Activated CD4-positive, alpha-beta memory T cell treated with anti-CD3 and anti-CD28 coated beads for 36 hours (primary cell): ENCODE data around the gene NKIRAS1. TPM values are rescaled to one million over a fixed set of nuclear protein-coding genes. Genes with fewer than 3 reads are reported as not detected.

Experiments used
- CTCF ChIA-PET: fragments of 350-600 bp; sonication (Branson Sonifier 250); formaldehyde crosslinking; loops from one replicate; lab custom pipeline; 2021; ENCODE audit warnings: antibody characterized with exemption, inconsistent platforms; lab: Charles Lee
- POLR2A ChIA-PET: fragments of 350-600 bp; sonication (Branson Sonifier 250); formaldehyde crosslinking; loops from one replicate; lab custom pipeline; 2021; ENCODE audit warnings: antibody characterized with exemption; lab: Charles Lee
- DNase-seq: peaks from one replicate; pipeline ENCODE4 v3.0.0-alpha.2; 2020
- H3K27ac Mint-ChIP-seq: one replicate; pipeline ENCODE4 v1.8.0; 2021; ENCODE audit warnings: mixed read lengths
- H3K27me3 Mint-ChIP-seq: one replicate; pipeline ENCODE4 v1.8.0; 2021; ENCODE audit warnings: mixed read lengths
- H3K36me3 Mint-ChIP-seq: one replicate; pipeline ENCODE4 v1.8.0; 2021; ENCODE audit warnings: mixed read lengths
- H3K4me1 Mint-ChIP-seq: one replicate; pipeline ENCODE4 v1.8.0; 2021; ENCODE audit warnings: low read depth, mixed read lengths
- H3K4me3 Mint-ChIP-seq: one replicate; pipeline ENCODE4 v1.8.0; 2021; ENCODE audit warnings: mild to moderate bottlenecking, mixed read lengths
- H3K9me3 Mint-ChIP-seq: one replicate; pipeline ENCODE4 v1.8.0; 2021; ENCODE audit warnings: mixed read lengths
- intact Hi-C: fragments of 100-400 bp; cut with micrococcal nuclease; formaldehyde crosslinking; loops from one replicate; pipeline ENCODE4 v1.15.1; 2023
- total RNA-seq, 2 experiments: library from RNA; stranded (reverse); gene quantifications; one replicate each; pipeline ENCODE4 v1.2.3, GENCODE V29; 2021

Gene NKIRAS1
- total RNA-seq, 2 experiments from 2014 or later: 3.9 TPM

GRCh38 chr3:23950293-23950692, 33.5 kb upstream of the NKIRAS1 start:
- H3K4me3 Mint-ChIP-seq: peak overlapping the region; percentile 64
- intact Hi-C loops: loop anchor here (1.0 kb wide), 1 partner anchor 9 kb away; no protein-coding TSS in a partner anchor
- H3K36me3 Mint-ChIP-seq: no peaks in the 10 kb centered on the region
- peaks cover 73% of the 10 kb centered on the region for H3K4me1 Mint-ChIP-seq
- POLR2A ChIA-PET: interaction anchor here (2.7 kb wide), 1 partner anchor 33 kb away, joined by 15 read pairs; the partner anchor contains the start of genes NKIRAS1 and RPL15
- peak overlapping the region; percentile 69 for H3K27ac Mint-ChIP-seq
- no peak for DNase-seq
- no peaks in the 10 kb centered on the region for H3K9me3 Mint-ChIP-seq
- CTCF ChIA-PET: no interaction called here
- H3K27me3 Mint-ChIP-seq: no peaks in the 10 kb centered on the region

- DNase-seq: no peak
- Mint-ChIP-seq H3K36me3 (no peaks in the 10 kb centered on the region), H3K27ac (peak overlapping the region; percentile 69), H3K4me3 (peak overlapping the region; percentile 64), H3K4me1 (peaks cover 70% of the 10 kb centered on the region), H3K27me3 (no peaks in the 10 kb centered on the region), H3K9me3 (no peaks in the 10 kb centered on the region)
- POLR2A ChIA-PET: interaction anchor here (2.7 kb wide), 1 partner anchor 32 kb away, joined by 15 read pairs; the partner anchor contains the start of genes NKIRAS1 and RPL15
- CTCF ChIA-PET: interaction anchor here (0.6 kb wide), 1 partner anchor 61 kb away, joined by 3 read pairs; no protein-coding TSS in a partner anchor
- intact Hi-C loops: loop anchor here (1.0 to 10.0 kb wide), 3 partner anchors 10 to 1835 kb away; partner anchors contain the start of gene NGLY1
Measured at GRCh38 chr3:23949784-23950183, 33.0 kb upstream of the NKIRAS1 start.

- Mint-ChIP-seq H3K36me3 (no peaks in the 10 kb centered on the region), H3K4me3 (no peak overlapping the region), H3K9me3 (no peaks in the 10 kb centered on the region), H3K4me1 (peaks cover 70% of the 10 kb centered on the region), H3K27me3 (peaks cover 3% of the 10 kb centered on the region), H3K27ac (no peak overlapping the region)
- DNase-seq: no peak
- intact Hi-C loops: loop anchor here (2.0 to 10.0 kb wide), 2 partner anchors 206 to 1836 kb away; partner anchors contain the start of gene NGLY1
- ChIA-PET POLR2A (interaction anchor here (1.7 kb wide), 1 partner anchor 32 kb away, joined by 5 read pairs; the partner anchor contains the start of genes NKIRAS1 and RPL15), CTCF (no interaction called here)
Measured at GRCh38 chr3:23948761-23949160, 32.0 kb upstream of the NKIRAS1 start.

GRCh38 chr3:23945913-23946687, 29.3 kb upstream of the NKIRAS1 start:
- Mint-ChIP-seq H3K36me3 (no peaks in the 10 kb centered on the region), H3K27me3 (peaks cover 3% of the 10 kb centered on the region), H3K9me3 (no peaks in the 10 kb centered on the region), H3K27ac (peak overlapping the region; percentile 96), H3K4me3 (peak overlapping the region; percentile 87), H3K4me1 (peaks cover 46% of the 10 kb centered on the region)
- intact Hi-C loops: loop anchor here (1.0 to 10.0 kb wide), 4 partner anchors 13 to 1839 kb away; partner anchors contain the start of genes NGLY1 and RPL15
- ChIA-PET POLR2A (interaction anchor here (1.0 to 1.5 kb wide), 3 partner anchors 19 to 139 kb away, joined by 3 to 31 read pairs (median 4); partner anchors contain the start of genes NKIRAS1 and RPL15), CTCF (interaction anchor here (1.0 kb wide), 1 partner anchor 58 kb away, joined by 3 read pairs; no protein-coding TSS in a partner anchor)
- peak; percentile 98 for DNase-seq

GRCh38 chr3:23945663-23945912, 28.8 kb upstream of the NKIRAS1 start:
- POLR2A ChIA-PET: interaction anchor here (1.3 to 1.5 kb wide), 2 partner anchors 28 to 139 kb away, joined by 3 to 31 read pairs; partner anchors contain the start of genes NKIRAS1 and RPL15
- intact Hi-C loops: loop anchor here (1.0 to 10.0 kb wide), 3 partner anchors 28 to 1839 kb away; partner anchors contain the start of genes NGLY1 and RPL15
- no peak for DNase-seq
- peak overlapping the region; percentile 49 for H3K4me3 Mint-ChIP-seq
- H3K27ac Mint-ChIP-seq: no peak overlapping the region
- CTCF ChIA-PET: no interaction called here
- peaks cover 3% of the 10 kb centered on the region for H3K27me3 Mint-ChIP-seq
- no peaks in the 10 kb centered on the region for H3K36me3 Mint-ChIP-seq
- H3K9me3 Mint-ChIP-seq: no peaks in the 10 kb centered on the region
- H3K4me1 Mint-ChIP-seq: peaks cover 41% of the 10 kb centered on the region

GRCh38 chr3:23944861-23945662, 28.3 kb upstream of the NKIRAS1 start, which contains the start of gene NR1D2:
Gene NR1D2, plus strand, starts transcription at chr3:23945286. Its CDS starts 293 bp downstream, at chr3:23945579.
- Mint-ChIP-seq H3K4me3 (peak within 1 kb of the TSS; percentile 87), H3K9me3 (no peaks in the 10 kb centered on the region), H3K27ac (peak within 1 kb of the TSS; percentile 96), H3K4me1 (peaks cover 36% of the 10 kb centered on the region), H3K36me3 (no peaks in the 10 kb centered on the region), H3K27me3 (peaks cover 3% of the 10 kb centered on the region)
- intact Hi-C loops: loop anchor here (1.0 to 10.0 kb wide), 3 partner anchors 28 to 1840 kb away; partner anchors contain the start of genes NGLY1 and RPL15
- peak; percentile 84 for DNase-seq
- CTCF ChIA-PET: interaction anchor here (0.7 kb wide), 1 partner anchor 26 kb away, joined by 3 read pairs; no protein-coding TSS in a partner anchor
- POLR2A ChIA-PET: interaction anchor here (2.0 kb wide), 1 partner anchor 27 kb away, joined by 20 read pairs; the partner anchor contains the start of genes NKIRAS1 and RPL15

DNA sequence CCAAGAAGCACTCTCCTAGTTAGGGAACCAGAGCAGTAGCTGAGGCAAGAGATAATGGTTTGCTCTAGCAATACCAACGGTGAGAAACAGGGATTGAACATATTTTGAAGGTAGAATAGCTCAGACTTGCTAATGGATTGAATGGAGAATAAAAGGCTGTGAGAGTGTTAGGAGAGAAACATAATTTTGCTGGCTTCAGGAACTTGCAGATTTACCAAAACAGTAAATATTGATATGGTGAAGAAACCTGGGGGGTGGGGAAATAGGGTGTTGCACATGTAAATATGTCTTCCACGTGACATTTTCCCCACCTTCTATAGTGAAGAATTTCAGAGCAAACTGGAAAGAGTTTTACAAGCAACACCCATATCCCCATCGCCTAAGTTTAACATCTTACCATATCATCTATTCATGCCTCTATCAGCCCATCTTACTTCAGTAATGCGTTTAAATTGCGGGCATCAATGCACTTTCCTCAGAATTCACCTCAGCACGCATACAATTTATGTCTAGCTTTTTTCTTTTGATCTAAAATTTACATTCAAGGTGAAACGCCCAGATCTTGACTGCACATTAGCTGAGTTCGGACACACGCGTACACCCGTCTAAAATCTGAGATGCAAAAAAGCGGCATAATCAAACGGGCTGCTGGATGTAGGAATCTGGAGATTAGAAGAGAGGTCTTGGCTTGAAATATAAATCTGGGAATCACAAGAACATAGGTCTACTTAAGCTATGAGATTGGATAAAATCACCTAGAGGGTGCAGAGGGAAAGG, 27.4 kb upstream of the NKIRAS1 start:
- ChIA-PET POLR2A (interaction anchor here (2.0 kb wide), 1 partner anchor 27 kb away, joined by 20 read pairs; the partner anchor contains the start of genes NKIRAS1 and RPL15), CTCF (interaction anchor here (0.7 to 1.1 kb wide), 2 partner anchors 14 to 27 kb away, joined by 3 read pairs; no protein-coding TSS in a partner anchor)
- DNase-seq: no peak
- no peaks in the 10 kb centered on the region for H3K36me3 Mint-ChIP-seq
- peaks cover 27% of the 10 kb centered on the region for H3K4me1 Mint-ChIP-seq
- peaks cover 3% of the 10 kb centered on the region for H3K27me3 Mint-ChIP-seq
- H3K9me3 Mint-ChIP-seq: no peaks in the 10 kb centered on the region
- intact Hi-C loops: loop anchor here (2.0 to 10.0 kb wide), 2 partner anchors 133 to 1841 kb away; partner anchors contain the start of gene NGLY1
- H3K4me3 Mint-ChIP-seq: peak overlapping the region; percentile 79
- H3K27ac Mint-ChIP-seq: peak overlapping the region; percentile 38

DNA sequence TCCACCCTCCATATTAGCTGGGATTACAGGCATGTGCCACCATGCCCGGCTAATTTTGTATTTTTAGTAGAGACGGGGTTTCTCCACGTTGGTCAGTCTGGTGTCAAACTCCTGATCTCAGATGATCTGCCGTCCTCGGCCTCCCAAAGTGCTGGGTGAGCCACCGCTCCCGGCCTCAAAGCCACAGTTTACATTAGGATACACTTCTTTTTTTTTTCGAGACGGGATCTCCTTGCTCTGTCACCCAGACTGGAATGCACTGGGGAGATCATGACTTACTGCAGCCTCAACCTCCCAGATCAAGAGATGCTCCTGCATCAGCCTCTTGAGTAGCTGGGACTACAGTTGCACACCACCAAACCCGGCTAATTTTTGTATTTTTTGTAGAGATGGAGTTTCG, 25.8 kb upstream of the NKIRAS1 start:
- Mint-ChIP-seq H3K27ac (no peak overlapping the region), H3K9me3 (no peaks in the 10 kb centered on the region), H3K4me1 (peaks cover 14% of the 10 kb centered on the region), H3K36me3 (no peaks in the 10 kb centered on the region), H3K27me3 (peaks cover 3% of the 10 kb centered on the region), H3K4me3 (no peak overlapping the region)
- DNase-seq: no peak
- ChIA-PET CTCF (no interaction called here), POLR2A (no interaction called here)
- intact Hi-C loops: loop anchor here (10.0 kb wide), 1 partner anchor 1842 kb away; the partner anchor contains the start of gene NGLY1

DNA sequence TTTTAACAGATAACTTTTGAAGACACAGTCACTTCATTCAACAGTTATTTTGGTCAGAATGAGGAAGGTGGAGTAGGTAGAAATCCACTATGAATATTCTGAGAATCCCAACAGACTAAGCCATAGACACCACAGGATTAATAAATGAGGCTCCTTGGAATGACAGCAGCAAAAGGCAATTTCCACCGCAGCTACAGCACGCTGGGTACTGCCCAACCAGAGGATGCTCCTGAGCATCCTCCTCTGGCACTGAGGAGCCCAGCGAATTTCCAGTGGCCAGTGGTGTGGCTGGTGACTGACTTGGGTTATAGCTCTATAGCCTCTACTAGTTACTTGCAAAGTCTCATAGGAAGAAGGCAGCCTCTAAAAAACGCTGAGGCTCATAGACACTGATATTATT, 24.6 kb upstream of the NKIRAS1 start:
- H3K9me3 Mint-ChIP-seq: no peaks in the 10 kb centered on the region
- H3K4me1 Mint-ChIP-seq: peaks cover 8% of the 10 kb centered on the region
- H3K4me3 Mint-ChIP-seq: no peak overlapping the region
- no peaks in the 10 kb centered on the region for H3K36me3 Mint-ChIP-seq
- POLR2A ChIA-PET: no interaction called here
- intact Hi-C loops: loop anchor here (10.0 kb wide), 1 partner anchor 1843 kb away; the partner anchor contains the start of gene NGLY1
- peaks cover 3% of the 10 kb centered on the region for H3K27me3 Mint-ChIP-seq
- CTCF ChIA-PET: no interaction called here
- no peak for DNase-seq
- no peak overlapping the region for H3K27ac Mint-ChIP-seq

GRCh38 chr3:23940775-23941174, 24.0 kb upstream of the NKIRAS1 start:
- H3K36me3 Mint-ChIP-seq: no peaks in the 10 kb centered on the region
- CTCF ChIA-PET: no interaction called here

More at GRCh38 chr3:23940775-23941174, 24.0 kb upstream of the NKIRAS1 start:
- Mint-ChIP-seq H3K9me3 (no peaks in the 10 kb centered on the region), H3K4me1 (peaks cover 8% of the 10 kb centered on the region), H3K27ac (no peak overlapping the region), H3K4me3 (no peak overlapping the region), H3K27me3 (peaks cover 3% of the 10 kb centered on the region)
- POLR2A ChIA-PET: interaction anchor here (0.7 kb wide), 1 partner anchor 22 kb away, joined by 3 read pairs; no protein-coding TSS in a partner anchor
- DNase-seq: no peak
- intact Hi-C loops: loop anchor here (10.0 kb wide), 1 partner anchor 1844 kb away; the partner anchor contains the start of gene NGLY1
